GM23248 (cell line): ENCODE data around the gene FRS3.

Experiments
- EZH2 ChIP-seq: fragments of 200-600 bp; sonication (generic); IDR thresholded peaks from 2 replicates; pipeline ENCODE4 v1.6.1; 2018; ENCODE audit warnings: antibody characterized with exemption, mild to moderate bottlenecking; ENCODE audit not compliant: insufficient read depth, poor library complexity, severe bottlenecking
- EZH2phosphoT487 ChIP-seq: fragments of 200-600 bp; sonication (generic); IDR thresholded peaks from 2 replicates; pipeline ENCODE4 v1.6.1; 2018; ENCODE audit warnings: antibody characterized with exemption, moderate library complexity, mild to moderate bottlenecking, low read depth; ENCODE audit not compliant: insufficient read depth

GRCh38 chr6:41755895-41756294 lies 23.8 kb downstream of the FRS3 start:
- no peak for TF ChIP-seq EZH2
- no peak for TF ChIP-seq EZH2phosphoT487
